Measurements from ENCODE around the gene CALM3.

The CALM3 gene

GRCh38 chr19:46637224-46637623 lies 36.1 kb downstream of the CALM3 start:
- no peak for DNase-seq (ENCODE audit: low spot score)

DNA sequence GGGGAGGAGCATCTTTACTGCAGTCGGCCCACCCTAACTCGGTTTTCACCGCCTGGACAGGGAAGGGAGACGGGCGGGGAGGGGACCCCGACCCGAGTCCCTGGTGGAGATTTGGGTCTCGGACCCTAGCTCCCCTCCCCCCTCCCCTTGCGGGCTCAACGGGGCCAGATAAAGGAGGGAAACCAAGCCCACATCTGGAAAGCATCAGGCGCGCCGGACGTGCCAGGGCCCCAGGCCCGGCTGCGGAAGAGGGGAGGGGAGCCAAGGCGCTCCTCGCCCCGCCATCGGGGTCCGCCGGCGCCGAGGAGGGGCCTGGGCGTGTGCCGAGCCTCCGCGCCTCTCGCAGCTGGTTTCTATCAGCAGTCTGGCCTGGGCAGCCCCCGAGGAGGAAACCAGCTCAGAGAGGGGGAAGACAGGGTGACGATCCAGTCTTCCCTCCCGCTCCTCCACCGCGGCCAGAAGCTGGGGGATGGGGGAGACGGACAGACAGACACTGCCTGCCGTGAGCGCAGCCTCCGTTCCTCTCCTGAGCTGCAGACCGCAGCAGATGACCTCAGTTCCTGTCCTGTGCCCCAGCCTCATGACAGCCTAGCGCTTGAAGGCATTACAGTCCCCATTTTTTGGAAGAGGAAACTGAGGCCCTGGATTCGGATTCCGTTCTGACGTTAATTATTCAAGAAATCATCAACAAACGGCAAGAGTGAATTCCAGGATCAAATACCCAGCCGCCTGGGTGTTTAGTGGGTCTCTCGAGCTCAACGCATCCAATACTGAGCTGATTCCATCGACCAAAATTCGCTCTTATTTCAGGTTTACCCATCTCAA lies 38.4 kb downstream of the CALM3 start:
- peak; percentile 87 for DNase-seq (ENCODE audit: low spot score)

- DNase-seq (ENCODE audit: low spot score) = no peak
Measured at GRCh38 chr19:46640656-46641055, 39.5 kb downstream of the CALM3 start.

GRCh38 chr19:46644720-46645119 lies 43.6 kb downstream of the CALM3 start:
- DNase-seq (ENCODE audit: low spot score) = no peak

GRCh38 chr19:46646402-46646801 lies 45.3 kb downstream of the CALM3 start:
- DNase-seq (ENCODE audit: low spot score) = no peak

GRCh38 chr19:46648060-46648960 lies 47.2 kb downstream of the CALM3 start:
- DNase-seq (ENCODE audit: low spot score) = no peak

- DNase-seq (ENCODE audit: low spot score) = no peak
Measured at GRCh38 chr19:46648961-46649960, 48.1 kb downstream of the CALM3 start.

DNA sequence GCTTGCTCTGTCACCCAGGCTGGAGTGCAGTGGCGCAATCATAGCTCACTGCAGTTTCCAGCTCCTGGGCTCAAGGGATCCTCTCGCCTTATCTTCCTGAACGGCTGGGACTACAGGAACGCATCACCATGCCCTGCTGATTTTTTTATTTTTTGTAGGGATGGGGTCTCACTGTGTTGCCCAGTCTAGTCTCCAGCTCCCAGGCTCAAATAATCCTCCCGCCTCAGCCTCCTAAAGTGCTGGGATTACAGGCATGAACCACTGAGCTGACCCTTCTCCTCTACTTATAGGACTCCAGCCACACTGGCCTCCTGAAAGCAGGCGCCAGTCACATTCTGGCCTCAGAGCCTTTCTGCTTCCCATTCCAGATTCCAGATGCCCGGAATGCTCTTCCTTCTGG lies 49.3 kb downstream of the CALM3 start:
- DNase-seq (ENCODE audit: low spot score) = no peak

DNA sequence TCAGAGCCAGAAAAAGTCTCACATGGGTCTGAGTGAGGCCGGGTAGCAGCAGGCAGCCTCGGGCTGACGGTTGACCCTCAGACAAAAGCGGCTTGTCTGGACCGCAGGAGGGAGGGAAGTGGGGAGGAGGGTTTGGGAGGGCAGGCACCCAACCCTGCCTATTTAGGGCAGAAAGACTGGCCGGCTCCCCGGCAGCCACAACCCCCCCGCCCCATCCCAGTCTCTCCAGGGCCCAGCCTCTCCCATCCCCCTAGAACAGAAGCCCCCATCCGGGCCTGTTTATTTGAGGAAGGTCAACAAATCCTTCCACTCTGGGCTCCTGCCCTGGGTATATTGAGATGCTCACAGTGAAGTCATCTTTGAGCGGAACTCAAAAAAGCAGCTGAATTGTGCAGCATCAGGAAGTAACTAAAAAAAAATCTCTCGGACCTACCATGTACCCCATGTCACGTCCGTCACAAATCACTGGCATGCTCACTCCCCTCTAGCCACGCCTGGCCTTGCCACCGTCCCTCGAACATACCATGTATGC lies 53.6 kb downstream of the CALM3 start:
- DNase-seq (ENCODE audit: low spot score) = no peak

DNA sequence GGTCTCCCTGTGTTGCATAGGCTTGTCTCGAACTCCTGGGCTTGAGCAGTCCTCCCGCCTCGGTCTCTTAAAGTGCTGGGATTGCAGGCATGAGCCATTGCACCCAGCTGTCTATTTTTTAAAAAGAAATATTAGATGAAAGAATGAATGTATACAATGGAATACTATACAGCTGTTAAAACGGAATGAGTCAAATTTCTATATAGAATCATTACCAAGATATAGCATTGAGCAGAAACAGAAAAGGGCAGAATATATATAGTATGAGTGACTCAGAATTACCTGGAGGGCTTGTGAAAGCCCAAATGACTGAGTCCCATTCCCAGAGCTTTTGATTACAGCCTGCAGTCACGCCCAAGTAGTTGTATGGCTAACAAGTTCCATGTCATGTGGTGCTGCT lies 55.4 kb downstream of the CALM3 start:
- no peak for DNase-seq (ENCODE audit: low spot score)

GRCh38 chr19:46659151-46660007 lies 58.2 kb downstream of the CALM3 start:
- peak; percentile 61 for DNase-seq (ENCODE audit: low spot score)

- DNase-seq (ENCODE audit: low spot score) = peak; percentile 35
Measured at GRCh38 chr19:46660008-46660517, 58.9 kb downstream of the CALM3 start.

All from GM03348 (cell line).